ENCODE measurements around the gene SCPEP1.
"Not testable (repeated sequence)": the region's sequence is repeated elsewhere in the genome, so short reads cannot be mapped to it uniquely, and the experiment has no call there.

SCPEP1 gene

DNA sequence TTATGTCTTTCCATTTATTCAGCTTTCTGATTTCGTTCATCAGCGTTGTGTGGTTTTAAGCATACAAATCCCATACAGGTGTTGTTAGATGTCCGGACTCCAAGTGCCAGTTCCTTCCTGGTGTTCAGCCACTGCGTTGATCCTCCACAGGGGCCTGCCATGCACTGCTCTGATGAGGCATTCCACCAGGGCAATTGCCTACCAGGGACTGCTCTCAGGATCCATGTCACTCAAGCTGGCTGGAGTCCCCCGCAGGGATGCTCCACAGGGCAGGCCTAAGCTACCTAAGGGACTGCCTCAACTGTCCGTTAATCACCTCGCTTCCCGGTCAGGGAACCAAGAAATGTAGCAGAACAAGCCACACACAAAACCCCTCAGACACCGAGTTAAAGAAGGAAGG, 12.7 kb upstream of the SCPEP1 start:
- DNase-seq (ENCODE audit: low read depth in 2 of 2), result not testable (repeated sequence)

- DNase-seq (ENCODE audit: low read depth in 2 of 2), result not testable (repeated sequence)
Observed at GRCh38 chr17:56965681-56966080, 12.2 kb upstream of the SCPEP1 start.

DNA sequence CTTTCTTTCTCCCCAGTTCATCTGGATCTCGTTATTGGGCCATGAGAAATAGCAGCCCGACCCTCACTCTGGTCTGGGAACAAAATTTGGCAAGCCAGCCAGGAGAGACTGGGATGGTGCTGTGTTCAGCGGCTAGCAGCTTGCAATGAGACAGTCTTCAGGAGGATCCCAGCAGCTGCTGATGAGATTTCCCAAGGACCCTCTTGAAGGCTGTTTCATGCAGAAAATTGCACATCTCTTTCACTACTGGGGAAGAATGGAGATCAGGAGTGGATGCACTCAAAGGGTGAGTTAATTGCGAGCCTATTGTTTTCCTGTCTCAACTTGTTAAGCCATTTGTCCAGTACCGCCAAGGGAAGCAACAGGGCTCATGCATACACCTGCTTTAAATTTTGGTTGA, 11.6 kb upstream of the SCPEP1 start:
- DNase-seq (ENCODE audit: low read depth in 2 of 2), result no peak

DNA sequence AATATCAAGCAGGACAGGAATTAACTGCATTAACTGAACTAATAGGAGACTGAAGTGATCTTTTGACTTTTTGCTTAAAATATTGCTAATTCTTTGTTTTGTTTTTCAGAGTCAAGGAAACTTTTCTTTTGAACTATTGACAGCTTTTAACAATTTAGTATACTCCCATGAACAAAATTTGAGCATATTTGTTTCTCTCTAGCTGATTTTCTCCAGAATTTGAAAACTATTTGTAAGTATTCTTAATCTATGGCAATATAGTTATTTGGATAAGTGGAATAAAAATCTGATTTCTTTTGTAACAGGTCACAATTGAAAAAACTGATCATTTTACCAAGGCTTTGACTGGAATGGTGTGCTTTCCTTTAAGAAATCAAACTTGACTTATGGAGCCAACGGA, 7.0 kb upstream of the SCPEP1 start:
- DNase-seq (ENCODE audit: low read depth in 2 of 2), result no peak

GRCh38 chr17:56972111-56972730, 5.7 kb upstream of the SCPEP1 start:
- DNase-seq (ENCODE audit: low read depth in 2 of 2), result no peak

DNA sequence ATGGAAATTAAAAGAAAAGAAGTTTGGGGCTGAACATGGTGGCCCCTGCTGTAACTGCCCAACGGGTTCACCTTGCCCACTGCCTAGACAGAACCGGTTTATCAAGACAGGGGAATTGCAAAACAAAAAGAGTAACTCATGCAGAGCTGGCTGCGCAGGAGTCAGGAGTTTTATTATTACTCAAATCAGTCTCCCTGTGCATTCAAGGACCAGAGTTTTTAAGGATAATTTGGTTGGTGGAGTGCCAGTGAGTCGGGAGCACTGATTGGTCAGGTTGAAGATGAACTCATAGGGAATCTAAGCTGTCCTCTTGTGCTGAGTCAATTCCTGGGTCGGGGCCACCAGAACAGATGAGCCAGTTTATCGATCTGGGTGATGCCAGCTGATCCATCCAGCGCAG, 4.4 kb upstream of the SCPEP1 start:
- no peak for DNase-seq (ENCODE audit: low read depth in 2 of 2)

DNA sequence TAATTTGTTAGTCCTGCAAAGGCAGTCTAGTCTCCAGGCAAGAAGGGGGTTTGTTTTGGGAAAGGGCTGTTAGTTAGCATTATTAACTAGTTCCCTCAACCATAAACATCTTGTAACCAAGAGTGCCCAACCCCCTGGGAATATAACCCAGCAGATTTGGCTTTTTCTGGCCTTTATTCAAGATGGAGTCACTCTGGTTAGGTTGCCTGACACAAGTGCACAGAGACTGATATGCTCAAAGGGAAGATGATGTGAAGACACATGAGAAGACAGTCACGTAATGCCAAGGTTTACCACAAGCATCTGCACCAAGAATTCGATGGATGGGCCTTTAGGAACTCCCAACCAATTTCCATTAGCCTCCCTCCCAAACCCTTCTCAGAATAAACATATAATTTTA, 3.9 kb upstream of the SCPEP1 start:
- DNase-seq (ENCODE audit: low read depth in 2 of 2), result no peak

- no peak for DNase-seq (ENCODE audit: low read depth in 2 of 2)
Observed at GRCh38 chr17:56975656-56976055, 2.3 kb upstream of the SCPEP1 start.

DNA sequence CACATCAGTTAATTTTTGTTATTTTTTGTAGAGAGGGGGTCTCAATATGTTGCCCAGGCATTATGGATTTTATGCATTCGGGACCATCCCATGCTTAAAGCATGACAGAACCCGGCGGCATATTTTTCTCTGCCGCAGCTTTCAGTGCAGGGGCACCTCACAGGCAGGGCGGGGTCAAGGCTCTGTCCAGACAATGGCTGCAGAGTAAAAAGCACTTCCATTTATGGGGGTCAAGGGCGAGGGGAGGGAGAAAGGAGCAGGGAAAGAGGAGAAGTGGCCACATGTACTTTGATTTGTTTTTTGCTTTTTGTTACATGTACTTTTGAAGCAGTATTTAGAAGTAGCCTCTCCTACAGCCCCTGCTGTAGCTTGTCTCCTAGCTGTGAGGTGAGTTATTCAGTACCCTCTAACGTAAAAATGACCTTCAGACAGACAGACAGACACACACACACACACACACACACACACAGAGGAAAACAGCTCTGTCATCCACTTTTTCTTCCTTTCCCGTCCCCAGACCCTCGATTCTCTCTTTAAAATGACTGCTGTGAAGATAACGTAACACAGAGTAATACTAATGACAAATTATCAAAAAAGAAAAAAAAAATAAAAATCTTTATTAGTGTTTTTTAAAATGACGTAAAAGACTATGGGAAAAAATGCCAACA, 856 bp upstream of the SCPEP1 start:
- no peak for DNase-seq (ENCODE audit: low read depth in 2 of 2)

GRCh38 chr17:56978441-56979090, 635 bp downstream of the SCPEP1 start:
- DNase-seq (ENCODE audit: low read depth in 2 of 2), result no peak

DNA sequence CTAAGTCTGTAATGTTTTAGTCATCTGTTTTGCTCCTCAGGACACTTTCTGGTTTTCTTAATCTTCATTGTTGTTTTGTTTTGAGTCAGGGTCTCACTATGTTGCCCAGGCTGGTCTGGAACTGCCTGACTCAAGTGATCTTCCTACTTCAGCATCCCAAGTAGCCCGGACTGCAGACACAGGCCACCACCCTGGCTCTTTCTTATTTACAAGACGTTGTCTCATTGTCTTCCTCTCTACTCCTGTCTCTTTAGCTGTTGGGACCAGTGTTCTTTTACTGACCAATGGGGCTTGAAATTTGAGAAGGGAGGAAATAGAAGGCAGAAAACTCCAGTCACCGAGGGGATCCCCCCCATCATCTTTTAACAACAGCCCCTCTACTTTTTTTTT, 1.2 kb downstream of the SCPEP1 start:
- DNase-seq (ENCODE audit: low read depth in 2 of 2), result no peak

DNA sequence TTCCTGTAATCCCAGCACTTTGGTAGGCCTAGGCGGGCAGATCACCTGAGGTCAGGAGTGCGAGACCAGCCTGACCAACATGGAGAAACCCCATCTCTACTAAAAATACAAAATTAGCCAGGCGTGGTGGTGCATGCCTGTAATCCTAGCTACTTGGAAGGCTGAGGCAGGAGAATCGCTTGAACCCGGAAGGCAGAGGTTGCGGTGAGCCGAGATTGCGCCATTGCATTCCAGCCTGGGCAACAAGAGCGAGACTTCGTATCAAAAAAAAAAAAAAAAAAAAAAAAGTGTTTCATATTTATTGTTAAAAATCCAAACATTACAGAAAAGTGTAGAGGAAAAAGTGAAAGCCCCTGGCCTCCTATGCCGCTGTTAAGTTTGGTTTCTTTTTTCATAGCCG, 2.6 kb downstream of the SCPEP1 start:
- DNase-seq (ENCODE audit: low read depth in 2 of 2), result not testable (repeated sequence)

- DNase-seq (ENCODE audit: low read depth in 2 of 2), result no peak
Observed at GRCh38 chr17:56982312-56982711, 4.4 kb downstream of the SCPEP1 start.

DNA sequence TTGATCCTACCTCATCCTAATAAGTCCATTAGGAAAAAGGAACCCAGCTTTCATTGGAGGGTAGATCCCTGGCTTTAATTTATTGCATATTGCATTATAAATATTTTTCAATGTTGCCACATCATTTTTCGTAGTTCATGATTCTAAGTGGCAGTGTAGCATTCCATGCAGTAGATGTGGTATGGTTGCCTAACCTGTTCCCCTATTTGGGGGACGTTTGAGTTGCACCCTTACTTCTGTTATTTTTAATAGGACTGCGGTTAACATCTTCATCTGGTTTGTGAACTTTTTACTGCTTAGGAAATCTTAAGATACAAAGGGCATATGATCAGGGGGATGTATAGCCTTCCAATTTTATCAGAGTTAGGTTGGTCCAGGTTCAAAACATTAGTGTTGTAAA, 5.4 kb downstream of the SCPEP1 start:
- no peak for DNase-seq (ENCODE audit: low read depth in 2 of 2)

GRCh38 chr17:56985371-56986162, 7.6 kb downstream of the SCPEP1 start:
- no peak for DNase-seq (ENCODE audit: low read depth in 2 of 2)

DNA sequence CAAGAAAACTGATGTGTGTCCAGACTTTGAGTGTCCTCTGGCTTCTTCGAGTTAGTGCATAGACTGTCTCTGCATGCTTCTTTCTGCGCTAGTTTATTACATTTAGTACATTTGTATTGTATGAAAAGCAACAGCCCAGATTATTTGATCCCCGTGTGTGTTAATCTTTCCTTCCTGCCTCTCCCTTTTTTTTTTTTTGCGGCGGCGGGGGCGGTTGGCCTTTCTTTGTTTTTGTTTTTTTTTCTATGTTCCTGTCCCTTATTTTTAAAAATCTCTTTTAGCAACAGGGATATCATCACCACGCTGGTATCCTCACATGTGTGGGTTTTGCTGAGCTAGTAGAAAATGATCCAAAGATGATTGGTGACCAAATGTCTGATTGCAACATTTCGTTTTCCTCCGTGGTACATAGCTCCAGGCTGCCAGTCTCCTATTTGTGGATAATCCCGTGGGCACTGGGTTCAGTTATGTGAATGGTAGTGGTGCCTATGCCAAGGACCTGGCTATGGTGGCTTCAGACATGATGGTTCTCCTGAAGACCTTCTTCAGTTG, 9.4 kb downstream of the SCPEP1 start:
- DNase-seq (ENCODE audit: low read depth in 2 of 2), result no peak

DNA sequence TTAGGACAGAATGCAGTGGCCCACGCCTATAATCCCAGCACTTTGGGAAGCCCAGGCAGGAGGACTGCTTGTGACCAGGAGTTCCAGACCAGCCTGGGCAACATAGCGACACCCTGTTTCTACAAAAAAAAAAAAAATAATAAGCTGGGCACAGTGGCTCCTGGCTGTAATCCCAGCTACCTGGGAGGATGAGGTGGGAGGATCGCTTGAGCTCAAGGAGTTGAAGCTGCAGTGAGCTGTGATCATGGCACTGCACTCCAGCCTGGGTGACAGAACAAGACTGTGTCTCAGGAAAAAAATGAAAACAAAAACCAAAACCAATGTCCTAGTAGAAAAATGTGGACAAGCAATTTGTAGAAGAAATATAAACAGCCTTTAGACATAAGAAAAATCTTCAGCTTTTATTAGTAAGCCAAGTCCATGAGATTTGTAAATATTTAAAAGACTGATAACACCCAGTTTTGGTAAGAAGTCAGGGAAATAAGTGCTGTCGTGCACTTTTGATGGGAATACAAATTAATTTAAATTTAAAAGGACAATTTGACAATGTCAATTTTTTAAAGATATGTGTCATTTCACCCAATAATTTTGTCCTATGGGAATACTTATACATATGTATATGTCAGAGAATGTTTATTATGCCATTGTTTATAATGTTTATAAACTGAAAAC, 11.1 kb downstream of the SCPEP1 start:
- no peak for DNase-seq (ENCODE audit: low read depth in 2 of 2)

GRCh38 chr17:56992364-56992763, 14.4 kb downstream of the SCPEP1 start:
- no peak for DNase-seq (ENCODE audit: low read depth in 2 of 2)

DNA sequence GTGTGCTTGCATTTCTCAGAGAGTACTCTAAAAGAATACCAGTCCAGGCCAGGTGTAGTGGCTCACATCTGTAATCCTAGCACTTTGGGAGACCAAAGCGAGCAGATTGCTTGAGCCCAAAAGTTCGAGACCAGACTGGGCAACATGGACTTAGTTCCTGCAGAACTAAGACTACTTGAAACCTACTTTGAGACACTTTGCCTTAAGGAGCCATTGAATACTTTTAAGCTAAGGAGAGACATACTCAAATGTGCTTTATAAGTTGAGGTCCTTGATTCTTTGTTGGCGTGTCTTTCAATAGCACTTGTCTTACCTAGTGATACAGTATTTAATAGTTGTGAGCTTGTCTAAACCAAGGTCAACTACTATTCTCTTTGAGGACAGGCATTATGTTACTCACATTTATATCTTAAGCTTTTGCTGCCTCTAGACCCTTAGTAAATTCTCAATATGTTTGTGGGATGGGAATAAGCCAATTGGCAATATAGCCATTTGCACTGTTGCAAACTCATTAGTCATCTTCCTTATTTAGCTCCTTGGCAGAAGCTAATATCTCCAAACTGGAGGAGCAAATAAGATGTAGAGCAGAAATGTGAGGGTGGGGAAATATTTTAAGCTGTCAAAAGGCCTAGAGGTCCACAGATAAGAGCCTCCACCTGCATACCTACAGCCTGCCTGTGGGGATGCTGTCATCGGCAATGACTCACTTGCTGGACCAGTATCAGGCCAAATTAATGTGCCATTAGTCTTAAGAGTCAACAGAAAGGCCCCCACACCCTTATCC, 16.3 kb downstream of the SCPEP1 start:
- no peak for DNase-seq (ENCODE audit: low read depth in 2 of 2)

GRCh38 chr17:56995766-56996165, 17.8 kb downstream of the SCPEP1 start:
- no peak for DNase-seq (ENCODE audit: low read depth in 2 of 2)

GRCh38 chr17:56997313-56997712, 19.4 kb downstream of the SCPEP1 start:
- no peak for DNase-seq (ENCODE audit: low read depth in 2 of 2)
